Smooth muscle cell (in vitro differentiated cells): ENCODE measurements around the gene SLC38A6. TPM values are rescaled to one million over a fixed set of nuclear protein-coding genes. Genes with fewer than 3 reads are reported as not detected.

Experiments
- DNase-seq: peaks from one replicate; lab custom pipeline; 2025; ENCODE audit not compliant: unreplicated experiment; lab: John Stamatoyannopoulos, UW
- H2AFZ ChIP-seq: fragments of 200-600 bp; sonication (generic); 2 replicates; pipeline ENCODE4 v1.6.0; 2016; ENCODE audit warnings: antibody characterized with exemption, low read depth, mild to moderate bottlenecking
- H3F3A ChIP-seq: fragments of 200-600 bp; sonication (generic); 2 replicates; pipeline ENCODE4 v1.6.0; 2017; ENCODE audit warnings: antibody characterized with exemption, low read depth
- H3K27ac ChIP-seq: fragments of 200-600 bp; sonication (generic); 2 replicates; pipeline ENCODE4 v1.5.1; 2016; ENCODE audit warnings: low read depth, mild to moderate bottlenecking
- H3K27me3 ChIP-seq: fragments of 200-600 bp; sonication (generic); 2 replicates; pipeline ENCODE4 v1.6.1; 2016; ENCODE audit warnings: low read depth, mild to moderate bottlenecking
- H3K36me3 ChIP-seq: fragments of 200-600 bp; sonication (generic); 2 replicates; pipeline ENCODE4 v1.5.1; 2016; ENCODE audit warnings: low read depth
- H3K4me1 ChIP-seq: fragments of 200-600 bp; sonication (generic); 2 replicates; pipeline ENCODE4 v1.5.1; 2016; ENCODE audit warnings: low read depth
- H3K4me2 ChIP-seq: fragments of 200-600 bp; sonication (generic); 2 replicates; pipeline ENCODE4 v1.6.0; 2016; ENCODE audit warnings: mild to moderate bottlenecking
- H3K4me3 ChIP-seq: fragments of 200-600 bp; sonication (generic); 2 replicates; pipeline ENCODE4 v1.5.1; 2016; ENCODE audit warnings: mild to moderate bottlenecking
- H3K79me2 ChIP-seq: fragments of 200-600 bp; sonication (generic); 2 replicates; pipeline ENCODE4 v1.6.0; 2016; ENCODE audit warnings: low read depth, mild to moderate bottlenecking
- H3K9ac ChIP-seq: fragments of 200-600 bp; sonication (generic); 2 replicates; pipeline ENCODE4 v1.6.0; 2016; ENCODE audit warnings: low read depth
- H3K9me3 ChIP-seq: fragments of 200-600 bp; sonication (generic); replicated peaks from 2 replicates; pipeline ENCODE4 v1.5.1; 2016; ENCODE audit warnings: low read depth
- H4K20me1 ChIP-seq: fragments of 200-600 bp; sonication (generic); 2 replicates; pipeline ENCODE4 v1.6.0; 2016; ENCODE audit warnings: low read depth
- CTCF ChIP-seq: fragments of 200-600 bp; sonication (generic); IDR thresholded peaks from 2 replicates; pipeline ENCODE4 v1.5.1; 2017; ENCODE audit warnings: borderline replicate concordance, mild to moderate bottlenecking, antibody characterized with exemption; ENCODE audit not compliant: insufficient read depth, poor library complexity, severe bottlenecking
- WGBS: methylation state at CpG from one replicate; pipeline ENCODE4 v1.1.7; 2016; ENCODE audit warnings: low lambda C conversion rate; 5-methylcytosine and 5-hydroxymethylcytosine counted together
- polyA plus RNA-seq: library from polyadenylated mRNA; unstranded; fragments of >200 nt; fragmentation: Nextera tagmentation; extraction: Ambion mirVana; gene quantifications from 2 replicates; pipeline ENCODE4 v1.2.1, GENCODE V29; 2016
- total RNA-seq: library from RNA; depleted of rRNA; stranded (reverse); fragments of >200 nt; gene quantifications from 2 replicates; pipeline ENCODE4 v1.2.3, GENCODE V29; 2014

The SLC38A6 gene
- total and polyA plus RNA-seq, 2 experiments from 2014 or later = 5.5 to 28.7 TPM

GRCh38 chr14:61025251-61026223, 44.5 kb downstream of the SLC38A6 start:
- Histone ChIP-seq H3K79me2 (no peaks in the 10 kb centered on the region), H3K4me1 (peaks cover 4% of the 10 kb centered on the region), H4K20me1 (no peaks in the 10 kb centered on the region), H3F3A (no peaks in the 10 kb centered on the region), H2AFZ (no peak overlapping the region), H3K27ac (no peak overlapping the region), H3K4me3 (peak overlapping the region; percentile 4), H3K27me3 (no peaks in the 10 kb centered on the region), H3K9ac (no peak overlapping the region), H3K4me2 (peak overlapping the region; percentile 84), H3K36me3 (no peaks in the 10 kb centered on the region), H3K9me3 (no peaks in the 10 kb centered on the region)
- WGBS = 30% methylated on average over 7 of the region's 7 CpGs
- no peak for DNase-seq
- peak; percentile 90 for TF ChIP-seq CTCF

GRCh38 chr14:61026526-61026925, 45.5 kb downstream of the SLC38A6 start:
- no peak for DNase-seq
- Histone ChIP-seq H3K27ac (no peak overlapping the region), H2AFZ (no peak overlapping the region), H3F3A (no peaks in the 10 kb centered on the region), H4K20me1 (no peaks in the 10 kb centered on the region), H3K79me2 (no peaks in the 10 kb centered on the region), H3K36me3 (no peaks in the 10 kb centered on the region), H3K4me2 (peak overlapping the region; percentile 84), H3K27me3 (no peaks in the 10 kb centered on the region), H3K9ac (no peak overlapping the region), H3K4me1 (peaks cover 4% of the 10 kb centered on the region), H3K9me3 (no peaks in the 10 kb centered on the region), H3K4me3 (no peak overlapping the region)
- 85% methylated on average over 2 of the region's 2 CpGs for WGBS
- no peak for TF ChIP-seq CTCF

- H3K9ac ChIP-seq = no peak overlapping the region
- H3K27ac ChIP-seq = no peak overlapping the region
- H3K36me3 ChIP-seq = no peaks in the 10 kb centered on the region
- H3F3A ChIP-seq = no peaks in the 10 kb centered on the region
- DNase-seq = no peak
- H4K20me1 ChIP-seq = no peaks in the 10 kb centered on the region
- H2AFZ ChIP-seq = no peak overlapping the region
- no peak overlapping the region for H3K4me2 ChIP-seq
- H3K4me3 ChIP-seq = no peak overlapping the region
- TF ChIP-seq CTCF = no peak
- no peaks in the 10 kb centered on the region for H3K9me3 ChIP-seq
- H3K4me1 ChIP-seq = no peaks in the 10 kb centered on the region
- H3K27me3 ChIP-seq = no peaks in the 10 kb centered on the region
- H3K79me2 ChIP-seq = no peaks in the 10 kb centered on the region
Observed at GRCh38 chr14:61031026-61031425, 50.0 kb downstream of the SLC38A6 start.
